Measurements from ENCODE around the gene SLC15A3.

DNA sequence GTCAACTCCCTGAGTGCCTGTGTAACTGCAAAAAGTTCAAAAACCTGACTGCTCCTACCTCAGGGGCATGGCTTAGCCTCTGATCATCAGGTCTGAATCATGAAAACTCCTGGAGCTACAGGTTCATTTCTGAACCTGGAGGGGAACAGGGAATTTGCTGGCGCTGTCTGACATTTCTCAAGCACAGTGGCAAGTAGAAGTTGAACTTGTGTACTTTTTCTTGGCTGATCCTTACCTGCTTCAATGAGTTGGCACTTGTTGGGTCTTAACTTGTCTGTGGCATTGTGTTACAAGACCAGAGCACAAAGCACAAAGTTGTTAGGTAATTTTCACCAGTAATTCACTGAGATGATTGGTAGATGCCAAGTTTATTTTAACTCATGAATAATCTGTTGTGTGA lies 34.7 kb downstream of the SLC15A3 start:
- TF ChIP-seq, protein P1, sequence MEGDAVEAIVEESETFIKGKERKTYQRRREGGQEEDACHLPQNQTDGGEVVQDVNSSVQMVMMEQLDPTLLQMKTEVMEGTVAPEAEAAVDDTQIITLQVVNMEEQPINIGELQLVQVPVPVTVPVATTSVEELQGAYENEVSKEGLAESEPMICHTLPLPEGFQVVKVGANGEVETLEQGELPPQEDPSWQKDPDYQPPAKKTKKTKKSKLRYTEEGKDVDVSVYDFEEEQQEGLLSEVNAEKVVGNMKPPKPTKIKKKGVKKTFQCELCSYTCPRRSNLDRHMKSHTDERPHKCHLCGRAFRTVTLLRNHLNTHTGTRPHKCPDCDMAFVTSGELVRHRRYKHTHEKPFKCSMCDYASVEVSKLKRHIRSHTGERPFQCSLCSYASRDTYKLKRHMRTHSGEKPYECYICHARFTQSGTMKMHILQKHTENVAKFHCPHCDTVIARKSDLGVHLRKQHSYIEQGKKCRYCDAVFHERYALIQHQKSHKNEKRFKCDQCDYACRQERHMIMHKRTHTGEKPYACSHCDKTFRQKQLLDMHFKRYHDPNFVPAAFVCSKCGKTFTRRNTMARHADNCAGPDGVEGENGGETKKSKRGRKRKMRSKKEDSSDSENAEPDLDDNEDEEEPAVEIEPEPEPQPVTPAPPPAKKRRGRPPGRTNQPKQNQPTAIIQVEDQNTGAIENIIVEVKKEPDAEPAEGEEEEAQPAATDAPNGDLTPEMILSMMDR (IDR thresholded peaks at IDR 0.05; ENCODE audit: low read depth, low read length, missing input control) = no peak
- no peak for TF ChIP-seq YY1 (IDR thresholded peaks at IDR 0.05)
- TF ChIP-seq TAF1 (conservative IDR thresholded peaks at IDR 0.05) = no peak
- TF ChIP-seq, protein P2, sequence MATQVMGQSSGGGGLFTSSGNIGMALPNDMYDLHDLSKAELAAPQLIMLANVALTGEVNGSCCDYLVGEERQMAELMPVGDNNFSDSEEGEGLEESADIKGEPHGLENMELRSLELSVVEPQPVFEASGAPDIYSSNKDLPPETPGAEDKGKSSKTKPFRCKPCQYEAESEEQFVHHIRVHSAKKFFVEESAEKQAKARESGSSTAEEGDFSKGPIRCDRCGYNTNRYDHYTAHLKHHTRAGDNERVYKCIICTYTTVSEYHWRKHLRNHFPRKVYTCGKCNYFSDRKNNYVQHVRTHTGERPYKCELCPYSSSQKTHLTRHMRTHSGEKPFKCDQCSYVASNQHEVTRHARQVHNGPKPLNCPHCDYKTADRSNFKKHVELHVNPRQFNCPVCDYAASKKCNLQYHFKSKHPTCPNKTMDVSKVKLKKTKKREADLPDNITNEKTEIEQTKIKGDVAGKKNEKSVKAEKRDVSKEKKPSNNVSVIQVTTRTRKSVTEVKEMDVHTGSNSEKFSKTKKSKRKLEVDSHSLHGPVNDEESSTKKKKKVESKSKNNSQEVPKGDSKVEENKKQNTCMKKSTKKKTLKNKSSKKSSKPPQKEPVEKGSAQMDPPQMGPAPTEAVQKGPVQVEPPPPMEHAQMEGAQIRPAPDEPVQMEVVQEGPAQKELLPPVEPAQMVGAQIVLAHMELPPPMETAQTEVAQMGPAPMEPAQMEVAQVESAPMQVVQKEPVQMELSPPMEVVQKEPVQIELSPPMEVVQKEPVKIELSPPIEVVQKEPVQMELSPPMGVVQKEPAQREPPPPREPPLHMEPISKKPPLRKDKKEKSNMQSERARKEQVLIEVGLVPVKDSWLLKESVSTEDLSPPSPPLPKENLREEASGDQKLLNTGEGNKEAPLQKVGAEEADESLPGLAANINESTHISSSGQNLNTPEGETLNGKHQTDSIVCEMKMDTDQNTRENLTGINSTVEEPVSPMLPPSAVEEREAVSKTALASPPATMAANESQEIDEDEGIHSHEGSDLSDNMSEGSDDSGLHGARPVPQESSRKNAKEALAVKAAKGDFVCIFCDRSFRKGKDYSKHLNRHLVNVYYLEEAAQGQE (IDR thresholded peaks at IDR 0.05) = no peak
- no peak for TF ChIP-seq ATF3 (IDR thresholded peaks at IDR 0.05)
- no peak for TF ChIP-seq JUND (IDR thresholded peaks at IDR 0.05)
- no peak for TF ChIP-seq SP1 (IDR thresholded peaks at IDR 0.05)
- TF ChIP-seq NR2F2 (IDR thresholded peaks at IDR 0.05) = no peak
- no peak for TF ChIP-seq MAX (IDR thresholded peaks at IDR 0.05)
- TF ChIP-seq RAD21 (IDR thresholded peaks at IDR 0.05) = no peak
- TF ChIP-seq FOXA1 (IDR thresholded peaks at IDR 0.05) = no peak
- TF ChIP-seq EGR1 (IDR thresholded peaks at IDR 0.05; ENCODE audit: low read depth in 2 of 2) = no peak
- TF ChIP-seq HNF4A (conservative IDR thresholded peaks at IDR 0.05) = no peak
